K562 (cell line): ENCODE measurements around the gene PRDX2. TPM values are rescaled to one million over a fixed set of nuclear protein-coding genes. Genes with fewer than 3 reads are reported as not detected.

Experiments
- ATAC-seq: fragments of 200-7000 bp; cut with Tn5 transposase; 3 replicates; pipeline ENCODE4 v1.9.1; 2020; ENCODE audit warnings: moderate library complexity
- BruUV-seq: library from RNA; stranded (reverse); fragments of 400-500 nt; replicated peaks from 2 replicates; lab custom pipeline; 2021; lab: Mats Ljungman, UMichigan
- CTCF ChIA-PET: fragments of 300-600 bp; formaldehyde crosslinking; extraction: SDS; loops from one replicate; lab custom pipeline; 2021; ENCODE audit warnings: low intra/inter-chr PET ratio; lab: Yijun Ruan, JAX
- POLR2A ChIA-PET: fragments of 300-600, 350-650 bp; sonication (Branson Sonifier 250); formaldehyde crosslinking; extraction: SDS; loops from one replicate; lab custom pipeline; 2021; ENCODE audit warnings: antibody characterized with exemption, inconsistent platforms; lab: Yijun Ruan, JAX
- DNase-seq, 4 experiments: peaks; one replicate each; pipeline versions ENCODE4 v3.0.0 to v3.0.0-alpha.2; 2011 to 2018; ENCODE audit warnings: low spot score in 3 of 4, mixed read lengths in 3 of 4; ENCODE audit errors: extremely low read depth in 1 of 4
- FAIRE-seq: peaks from 2 replicates; lab custom pipeline; 2011; peaks lifted over from hg19 to GRCh38; lab: Jason Lieb, UNC
- H2AFZ ChIP-seq: 2 replicates; pipeline ENCODE4 v1.6.0; 2011; ENCODE audit warnings: low read depth, low read length, control low read depth, inconsistent platforms
- H3K27ac ChIP-seq: fragments of 200-600 bp; 3 replicates; pipeline ENCODE4 v1.8.0; 2011; ENCODE audit warnings: low read depth, mild to moderate bottlenecking, control low read depth, inconsistent platforms, low read length, moderate library complexity, mixed read lengths; ENCODE audit errors: extremely low read depth
- H3K27me3 ChIP-seq, 2 experiments: fragments of 300-600 bp in 1 of 2; 2 replicates in 1 of 2; 3 replicates in 1 of 2; pipeline versions ENCODE4 v1.6.0 to v1.8.0; 2011; ENCODE audit warnings: inconsistent platforms in 2 of 2, low read length in 2 of 2, mild to moderate bottlenecking in 1 of 2, mixed read lengths in 1 of 2, moderate library complexity in 1 of 2; ENCODE audit not compliant: control insufficient read depth in 2 of 2, insufficient read depth in 2 of 2
- H3K36me3 ChIP-seq: fragments of 300-600 bp; 3 replicates; pipeline ENCODE4 v1.8.0; 2011; ENCODE audit warnings: mild to moderate bottlenecking, low read length, inconsistent platforms; ENCODE audit not compliant: control insufficient read depth, insufficient read depth
- H3K4me1 ChIP-seq, 2 experiments: fragments of 200-600 bp in 1 of 2; replicated peaks in 1 of 2; 2 replicates in 1 of 2; 3 replicates in 1 of 2; pipeline versions ENCODE4 v1.5.1 to v1.8.0; 2011; ENCODE audit warnings: inconsistent platforms in 2 of 2, low read length in 2 of 2, mild to moderate bottlenecking in 1 of 2, mixed read lengths in 1 of 2, moderate library complexity in 1 of 2; ENCODE audit not compliant: control insufficient read depth in 2 of 2, insufficient read depth in 2 of 2
- H3K4me2 ChIP-seq: 2 replicates; pipeline ENCODE4 v1.6.1; 2011; ENCODE audit warnings: low read length, control low read depth, inconsistent platforms, mixed read lengths; ENCODE audit not compliant: insufficient read depth
- H3K4me3 ChIP-seq: fragments of 200-600 bp; sonication (generic), shearing (Covaris generic); 2 replicates; pipeline ENCODE4 v1.5.1; 2016; ENCODE audit warnings: control low read depth, inconsistent platforms
- H3K79me2 ChIP-seq: fragments of 200-600 bp; 3 replicates; pipeline ENCODE4 v1.8.0; 2011; ENCODE audit warnings: low read length, inconsistent platforms; ENCODE audit not compliant: control insufficient read depth, insufficient read depth
- H3K9ac ChIP-seq, 2 experiments: 2 replicates each; pipeline versions ENCODE4 v1.6.0 to v1.6.1; 2011; ENCODE audit warnings: low read depth in 2 of 2, low read length in 2 of 2, control low read depth in 1 of 2, inconsistent platforms in 1 of 2, mild to moderate bottlenecking in 1 of 2, mixed read lengths in 1 of 2; ENCODE audit not compliant: insufficient read depth in 1 of 2
- H3K9me1 ChIP-seq: one replicate; pipeline ENCODE4 v1.6.0; 2011; ENCODE audit warnings: inconsistent platforms, mild to moderate bottlenecking, low read length, moderate library complexity; ENCODE audit not compliant: control insufficient read depth, insufficient read depth
- H3K9me3 ChIP-seq: replicated peaks from 2 replicates; pipeline ENCODE4 v1.5.1; 2011; ENCODE audit warnings: low read depth, low read length, inconsistent platforms; ENCODE audit not compliant: control insufficient read depth, insufficient read depth
- H4K20me1 ChIP-seq: replicated peaks from 2 replicates; pipeline ENCODE4 v1.6.1; 2011; ENCODE audit warnings: low read length, inconsistent platforms, mixed read lengths; ENCODE audit not compliant: control insufficient read depth, insufficient read depth
- ATF7 ChIP-seq: fragments of 450-650 bp; IDR thresholded peaks from 2 replicates; pipeline ENCODE4 v1.7.1; 2014; ENCODE audit warnings: mild to moderate bottlenecking, moderate library complexity
- CTCF ChIP-seq, 3 experiments: IDR thresholded peaks in 2 of 3; conservative IDR thresholded peaks in 1 of 3; 2 replicates each; pipeline ENCODE4 v1.5.1; 2011 to 2012; ENCODE audit warnings: low read length in 3 of 3, mild to moderate bottlenecking in 3 of 3, control low read depth in 2 of 3, improper control_type of control experiment in 1 of 3, inconsistent platforms in 1 of 3, low read depth in 1 of 3, mixed read lengths in 1 of 3, moderate library complexity in 1 of 3; ENCODE audit not compliant: insufficient read depth in 2 of 3
- EGR1 ChIP-seq: fragments of 450-650 bp; conservative IDR thresholded peaks from 2 replicates; pipeline ENCODE4 v1.6.1; 2017; ENCODE audit warnings: mild to moderate bottlenecking
- FOXA1 ChIP-seq: fragments of 450-650 bp; IDR thresholded peaks from 2 replicates; pipeline ENCODE4 v1.6.1; 2016; ENCODE audit warnings: mild to moderate bottlenecking, borderline replicate concordance
- GATAD2B ChIP-seq: fragments of 450-650 bp; IDR thresholded peaks from 2 replicates; pipeline ENCODE4 v1.6.1; 2017; ENCODE audit warnings: mild to moderate bottlenecking, borderline replicate concordance
- HCFC1 ChIP-seq: IDR thresholded peaks from 2 replicates; pipeline ENCODE4 v1.6.1; 2012; ENCODE audit warnings: low read depth, low read length, improper control_type of control experiment
- MAX ChIP-seq: sonication (generic); formaldehyde crosslinking; IDR thresholded peaks from 2 replicates; pipeline ENCODE4 v1.9.0; 2022; ENCODE audit warnings: mild to moderate bottlenecking, missing genetic modification reagents
- MECOM ChIP-seq: fragments of 250-450 bp; sonication (Bioruptor Pico); IDR thresholded peaks from 2 replicates; pipeline ENCODE4 v1.8.0; 2022; ENCODE audit warnings: inconsistent platforms
- NFE2 ChIP-seq: IDR thresholded peaks from 2 replicates; pipeline ENCODE4 v1.6.1; 2014; ENCODE audit warnings: antibody characterized with exemption, low read depth
- NFIC ChIP-seq: fragments of 450-650 bp; IDR thresholded peaks from 2 replicates; pipeline ENCODE4 v1.6.1; 2017; ENCODE audit warnings: mild to moderate bottlenecking, inconsistent platforms
- PCBP1 ChIP-seq: fragments of 200-400 bp; formaldehyde crosslinking; IDR thresholded peaks from 2 replicates; pipeline ENCODE4 v1.6.1; 2018; ENCODE audit warnings: mild to moderate bottlenecking, low read depth, low read length; ENCODE audit not compliant: poor library complexity, severe bottlenecking
- RBBP5 ChIP-seq: fragments of 200-600 bp; sonication (generic); IDR thresholded peaks from 2 replicates; pipeline ENCODE4 v1.6.1; 2012; ENCODE audit warnings: borderline replicate concordance, mild to moderate bottlenecking, low read length, control low read depth, inconsistent platforms; ENCODE audit not compliant: insufficient read depth, poor library complexity, severe bottlenecking
- SNIP1 ChIP-seq: fragments of 450-650 bp; IDR thresholded peaks from 2 replicates; pipeline ENCODE4 v1.7.1; 2017; ENCODE audit warnings: low read depth, mild to moderate bottlenecking
- TBP ChIP-seq: optimal IDR thresholded peaks from 2 replicates; pipeline ENCODE3; 2011; ENCODE audit warnings: low read depth, low read length, improper control_type of control experiment
- TCF7 ChIP-seq: sonication (generic); IDR thresholded peaks from 2 replicates; pipeline ENCODE4 v1.6.1; 2016; ENCODE audit warnings: antibody characterized with exemption, borderline replicate concordance
- TFAP4 ChIP-seq: sonication (generic); formaldehyde crosslinking; IDR thresholded peaks from 2 replicates; pipeline ENCODE4 v1.8.0; 2022; ENCODE audit warnings: missing genetic modification reagents, mild to moderate bottlenecking, moderate library complexity, borderline replicate concordance
- WHSC1 ChIP-seq: IDR thresholded peaks from one replicate; pipeline ENCODE4 v1.6.1; 2012; ENCODE audit warnings: low read length, control low read depth, inconsistent platforms
- ZNF175 ChIP-seq: fragments of 200-800 bp; sonication (Bioruptor generic); IDR thresholded peaks from 2 replicates; pipeline ENCODE4 v1.6.1; 2016; ENCODE audit warnings: low read depth, mild to moderate bottlenecking, missing genetic modification characterization, missing compliant biosample characterization
- WGBS: fragments of 100-300 bp; shearing (Covaris generic); methylation state at CpG from one replicate; pipeline ENCODE4 v1.1.6; 2016; ENCODE audit warnings: low coverage, mixed read lengths; ENCODE audit not compliant: insufficient coverage; ENCODE audit errors: missing lambda C conversion rate; 5-methylcytosine and 5-hydroxymethylcytosine counted together
- in situ Hi-C: fragments of 300-500 bp; cut with MboI; formaldehyde crosslinking; loops from 4 replicates; pipeline ENCODE4 v1.15.0; 2018; ENCODE audit warnings: inconsistent platforms, mixed read lengths
- intact Hi-C: fragments of 100-400 bp; cut with micrococcal nuclease; formaldehyde crosslinking; loops from 2 replicates; pipeline ENCODE4 v1.14.2; 2022
- polyA plus RNA-seq, 8 experiments: library from polyadenylated mRNA; depleted of rRNA in 4 of 8; stranded (reverse) in 5 of 8; unstranded in 3 of 8; fragments of >200 nt; fragmentation: Nextera tagmentation in 2 of 8; fragmentation: Illumina TruSeq in 1 of 8; extraction: Ambion mirVana in 2 of 8; extraction: Trizol in 1 of 8; gene quantifications; 2 replicates each; pipeline versions ENCODE4 v1.2.1 to v1.2.3, GENCODE V29; 2011 to 2014; ENCODE audit warnings: inconsistent platforms in 1 of 8, missing spikeins in 1 of 8
- total RNA-seq, 7 experiments: library from RNA; depleted of rRNA in 6 of 7; stranded (reverse); fragments of >200 nt in 6 of 7; fragmentation: Illumina TruSeq in 2 of 7; extraction: Trizol in 2 of 7; gene quantifications; 2 replicates each; pipeline versions ENCODE4 v1.2.1 to v1.2.3, GENCODE V29; 2011 to 2021; ENCODE audit warnings: low replicate concordance in 1 of 7

PRDX2 gene
- total and polyA plus RNA-seq, 9 of the 15 experiments (the other 6 are each of a cell fraction or from before 2014, with no cell fraction given), result 206 to 1,183 (median 415) TPM

GRCh38 chr19:12838886-12839756 lies 37.5 kb upstream of the PRDX2 start:
- H4K20me1 ChIP-seq, result peaks cover 12% of the 10 kb centered on the region; the same call in 1 of the 2 replicates
- H3K27me3 ChIP-seq, result no peaks in the 10 kb centered on the region; a peak in 1 of 5 replicates
- H3K4me3 ChIP-seq, result peak overlapping the region; percentile 74
- no peaks in the 10 kb centered on the region for H3K9me3 ChIP-seq
- H3K9me1 ChIP-seq, result no peaks in the 10 kb centered on the region
- in situ Hi-C loops (no loop called here), intact Hi-C loops (loop anchor here (5.0 kb wide), 1 partner anchor 48 kb away; the partner anchor contains the start of gene KLF1)
- POLR2A ChIA-PET, result interaction anchor here (0.5 kb wide), 1 partner anchor 11 kb away, joined by 3 read pairs; no protein-coding TSS in a partner anchor
- WGBS, result 28% methylated on average over 17 of the region's 21 CpGs
- peaks cover 20% of the 10 kb centered on the region for H3K79me2 ChIP-seq
- H3K4me1 ChIP-seq, result peaks cover 44 to 65% of the 10 kb centered on the region in 2 experiments
- peak overlapping the region; percentile 87 for H2AFZ ChIP-seq
- ATAC-seq, result no peak
- peak; percentile 71 for FAIRE-seq
- peak overlapping the region; percentile 80 for H3K4me2 ChIP-seq
- BruUV-seq, result TSS peak; percentile 40
- peak overlapping the region; percentile 62; the same call in 1 of the 3 replicates for H3K27ac ChIP-seq
- CTCF ChIA-PET, result interaction anchor here (0.6 to 0.7 kb wide), 2 partner anchors 64 to 101 kb away, joined by 3 read pairs; no protein-coding TSS in a partner anchor
- peak overlapping the region; percentile 54 to 90 for H3K9ac ChIP-seq
- DNase-seq, result no peak
- peaks cover 16% of the 10 kb centered on the region; the same call in 2 of the 3 replicates for H3K36me3 ChIP-seq
- TF ChIP-seq WHSC1 (no peak), TCF7 (no peak), FOXA1 (no peak), MAX (CRISPR knock-in tag) (peak; percentile 57), TBP (no peak), NFE2 (peak; percentile 33; the same call in 1 of the 2 replicates), PCBP1 (peak; percentile 31), SNIP1 (no peak), MECOM (CRISPR knock-in tag) (no peak), TFAP4 (CRISPR knock-in tag) (peak; percentile 20; the same call in 1 of the 2 replicates), RBBP5 (no peak), NFIC (no peak), ATF7 (0 out of 2 replicates have a peak, but pooled peaks have one; percentile 9), EGR1 (no peak), HCFC1 (no peak), CTCF (IDR thresholded peaks at IDR 0.05 in 2 of 3, conservative IDR thresholded peaks at IDR 0.05 in 1 of 3; ENCODE audit: insufficient read depth in 2 of 3, low read depth in 1 of 3, low read length in 3 of 3) (no peak), GATAD2B (no peak), ZNF175 (no peak)
